Kidney epithelial cell (primary cell): ENCODE results near the gene WDFY1. TPM values are rescaled to one million over a fixed set of nuclear protein-coding genes. Genes with fewer than 3 reads are reported as not detected.

Experiments
- DNase-seq: peaks from one replicate; pipeline ENCODE4 v3.0.0-alpha.2; 2010; ENCODE audit warnings: low read depth
- H3K27me3 ChIP-seq: 2 replicates; pipeline ENCODE4 v1.6.0; 2011; ENCODE audit warnings: low read length; ENCODE audit not compliant: control insufficient read depth, insufficient read depth
- H3K36me3 ChIP-seq: 2 replicates; pipeline ENCODE4 v1.5.1; 2011; ENCODE audit warnings: low read length; ENCODE audit not compliant: control insufficient read depth, insufficient read depth
- H3K4me3 ChIP-seq: 2 replicates; pipeline ENCODE4 v1.5.1; 2011; ENCODE audit warnings: low read depth, mild to moderate bottlenecking, control low read depth, low read length
- total RNA-seq: library from RNA; depleted of rRNA; stranded (reverse); fragments of >200 nt; gene quantifications from 2 replicates; pipeline ENCODE4 v1.2.3, GENCODE V29; 2015
- TF ChIP-seq, protein P1 (sequence below): IDR thresholded peaks from 2 replicates; pipeline ENCODE4 v1.5.1; 2011; ENCODE audit warnings: mild to moderate bottlenecking, moderate library complexity, low read length, control low read depth, inconsistent platforms; ENCODE audit not compliant: insufficient read depth, poor library complexity, severe bottlenecking

WDFY1 gene
- total RNA-seq, 1 donor from 2014 or later: 47.3 TPM

- no peak for DNase-seq
- no peak overlapping the region for H3K4me3 ChIP-seq
- TF ChIP-seq, protein P1, sequence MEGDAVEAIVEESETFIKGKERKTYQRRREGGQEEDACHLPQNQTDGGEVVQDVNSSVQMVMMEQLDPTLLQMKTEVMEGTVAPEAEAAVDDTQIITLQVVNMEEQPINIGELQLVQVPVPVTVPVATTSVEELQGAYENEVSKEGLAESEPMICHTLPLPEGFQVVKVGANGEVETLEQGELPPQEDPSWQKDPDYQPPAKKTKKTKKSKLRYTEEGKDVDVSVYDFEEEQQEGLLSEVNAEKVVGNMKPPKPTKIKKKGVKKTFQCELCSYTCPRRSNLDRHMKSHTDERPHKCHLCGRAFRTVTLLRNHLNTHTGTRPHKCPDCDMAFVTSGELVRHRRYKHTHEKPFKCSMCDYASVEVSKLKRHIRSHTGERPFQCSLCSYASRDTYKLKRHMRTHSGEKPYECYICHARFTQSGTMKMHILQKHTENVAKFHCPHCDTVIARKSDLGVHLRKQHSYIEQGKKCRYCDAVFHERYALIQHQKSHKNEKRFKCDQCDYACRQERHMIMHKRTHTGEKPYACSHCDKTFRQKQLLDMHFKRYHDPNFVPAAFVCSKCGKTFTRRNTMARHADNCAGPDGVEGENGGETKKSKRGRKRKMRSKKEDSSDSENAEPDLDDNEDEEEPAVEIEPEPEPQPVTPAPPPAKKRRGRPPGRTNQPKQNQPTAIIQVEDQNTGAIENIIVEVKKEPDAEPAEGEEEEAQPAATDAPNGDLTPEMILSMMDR: no peak
- no peaks in the 10 kb centered on the region for H3K27me3 ChIP-seq
- H3K36me3 ChIP-seq: no peaks in the 10 kb centered on the region
Observed at GRCh38 chr2:223949241-223949840, 4.2 kb upstream of the WDFY1 start.

GRCh38 chr2:223947711-223948205, 2.6 kb upstream of the WDFY1 start:
- no peak overlapping the region for H3K4me3 ChIP-seq
- no peak for DNase-seq
- H3K27me3 ChIP-seq: no peaks in the 10 kb centered on the region
- TF ChIP-seq, protein P1: no peak
- no peaks in the 10 kb centered on the region for H3K36me3 ChIP-seq

GRCh38 chr2:223945755-223946154, 620 bp upstream of the WDFY1 start:
- DNase-seq: no peak
- Histone ChIP-seq H3K36me3 (no peaks in the 10 kb centered on the region), H3K4me3 (no peak overlapping the region), H3K27me3 (no peaks in the 10 kb centered on the region)
- TF ChIP-seq, protein P1: no peak

DNA sequence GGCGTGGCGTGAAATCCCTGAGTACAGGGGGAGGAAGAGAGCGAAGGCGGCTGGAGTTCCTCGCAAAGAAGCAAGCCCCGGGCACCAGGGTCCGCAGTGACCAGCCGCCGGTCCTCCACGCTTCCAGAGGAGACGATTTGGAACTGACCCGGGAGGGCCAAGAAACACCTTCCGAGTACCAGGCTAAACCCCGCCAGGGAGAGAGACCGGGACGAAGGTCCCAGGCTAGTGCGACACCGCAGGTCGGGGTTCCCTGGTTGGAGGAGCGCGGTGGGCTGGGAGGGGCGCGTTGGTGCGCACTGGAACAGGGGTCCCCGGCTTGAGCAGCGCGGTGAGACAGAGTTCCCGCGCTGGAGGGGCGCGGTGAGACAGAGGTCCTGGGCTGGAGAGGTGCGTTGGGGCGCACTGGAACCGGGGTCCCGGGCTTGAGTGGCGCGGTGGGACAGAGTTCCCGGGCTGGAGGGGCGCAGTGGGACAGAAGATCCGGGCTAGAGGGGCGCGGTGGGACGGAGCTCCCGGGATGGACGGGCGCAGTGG, 901 bp downstream of the WDFY1 start:
- Histone ChIP-seq H3K4me3 (peak overlapping the region; percentile 98), H3K27me3 (no peaks in the 10 kb centered on the region), H3K36me3 (no peaks in the 10 kb centered on the region)
- DNase-seq: no peak
- TF ChIP-seq, protein P1: no peak

- H3K36me3 ChIP-seq: no peaks in the 10 kb centered on the region
- H3K27me3 ChIP-seq: no peaks in the 10 kb centered on the region
- DNase-seq: no peak
- TF ChIP-seq, protein P1: no peak
- H3K4me3 ChIP-seq: peak overlapping the region; percentile 98
Observed at GRCh38 chr2:223943561-223944008, 1.6 kb downstream of the WDFY1 start.
